Measurements from ENCODE around the gene NFKBIZ. TPM values are rescaled to one million over a fixed set of nuclear protein-coding genes. Genes with fewer than 3 reads are reported as not detected.

The NFKBIZ gene
- total RNA-seq, 1 donor from 2014 or later = 54.1 TPM

GRCh38 chr3:101827211-101828174 is 21.8 kb upstream of the NFKBIZ start:
- peak; percentile 21 for TF ChIP-seq CTCF (conservative IDR thresholded peaks at IDR 0.05)
- Mint-ChIP-seq H3K4me3 (peak overlapping the region; percentile 93), H3K27me3 (no peaks in the 10 kb centered on the region), H3K36me3 (peaks cover 4% of the 10 kb centered on the region), H3K4me1 (ENCODE audit: unreplicated experiment) (peaks cover 32% of the 10 kb centered on the region), H3K27ac (peak overlapping the region; percentile 94), H3K9me3 (no peaks in the 10 kb centered on the region)
- DNase-seq (ENCODE audit: extremely low spot score, unreplicated experiment) = no peak

- Mint-ChIP-seq H3K27me3 (no peaks in the 10 kb centered on the region), H3K9me3 (no peaks in the 10 kb centered on the region), H3K36me3 (peaks cover 7% of the 10 kb centered on the region), H3K4me3 (peak overlapping the region; percentile 93), H3K27ac (peak overlapping the region; percentile 94), H3K4me1 (ENCODE audit: unreplicated experiment) (peaks cover 32% of the 10 kb centered on the region)
- no peak for DNase-seq (ENCODE audit: extremely low spot score, unreplicated experiment)
- TF ChIP-seq CTCF (conservative IDR thresholded peaks at IDR 0.05) = no peak
These were observed 21.0 kb upstream of the NFKBIZ start for GRCh38 chr3:101828276-101828675.

GRCh38 chr3:101828691-101829436 is 20.4 kb upstream of the NFKBIZ start:
- Mint-ChIP-seq H3K27ac (no peak overlapping the region), H3K36me3 (peaks cover 7% of the 10 kb centered on the region), H3K4me3 (peak overlapping the region; percentile 93), H3K27me3 (no peaks in the 10 kb centered on the region), H3K4me1 (ENCODE audit: unreplicated experiment) (peaks cover 32% of the 10 kb centered on the region), H3K9me3 (no peaks in the 10 kb centered on the region)
- DNase-seq (ENCODE audit: extremely low spot score, unreplicated experiment) = no peak
- TF ChIP-seq CTCF (conservative IDR thresholded peaks at IDR 0.05) = no peak

- Mint-ChIP-seq H3K4me1 (ENCODE audit: unreplicated experiment) (peaks cover 32% of the 10 kb centered on the region), H3K27me3 (no peaks in the 10 kb centered on the region), H3K9me3 (no peaks in the 10 kb centered on the region), H3K4me3 (peak overlapping the region; percentile 93), H3K36me3 (peaks cover 7% of the 10 kb centered on the region), H3K27ac (peak overlapping the region; percentile 23)
- no peak for TF ChIP-seq CTCF (conservative IDR thresholded peaks at IDR 0.05)
- no peak for DNase-seq (ENCODE audit: extremely low spot score, unreplicated experiment)
These were observed 19.9 kb upstream of the NFKBIZ start for GRCh38 chr3:101829437-101829830.

GRCh38 chr3:101829874-101830273 is 19.4 kb upstream of the NFKBIZ start:
- DNase-seq (ENCODE audit: extremely low spot score, unreplicated experiment) = no peak
- no peak overlapping the region for H3K4me3 Mint-ChIP-seq
- H3K27ac Mint-ChIP-seq = peak overlapping the region; percentile 23

More at GRCh38 chr3:101829874-101830273, 19.4 kb upstream of the NFKBIZ start:
- Mint-ChIP-seq H3K27me3 (no peaks in the 10 kb centered on the region), H3K4me1 (ENCODE audit: unreplicated experiment) (peaks cover 34% of the 10 kb centered on the region), H3K9me3 (no peaks in the 10 kb centered on the region), H3K36me3 (peaks cover 7% of the 10 kb centered on the region)
- no peak for TF ChIP-seq CTCF (conservative IDR thresholded peaks at IDR 0.05)
